ENCODE results near the gene DDHD1.

DDHD1 gene

DNA sequence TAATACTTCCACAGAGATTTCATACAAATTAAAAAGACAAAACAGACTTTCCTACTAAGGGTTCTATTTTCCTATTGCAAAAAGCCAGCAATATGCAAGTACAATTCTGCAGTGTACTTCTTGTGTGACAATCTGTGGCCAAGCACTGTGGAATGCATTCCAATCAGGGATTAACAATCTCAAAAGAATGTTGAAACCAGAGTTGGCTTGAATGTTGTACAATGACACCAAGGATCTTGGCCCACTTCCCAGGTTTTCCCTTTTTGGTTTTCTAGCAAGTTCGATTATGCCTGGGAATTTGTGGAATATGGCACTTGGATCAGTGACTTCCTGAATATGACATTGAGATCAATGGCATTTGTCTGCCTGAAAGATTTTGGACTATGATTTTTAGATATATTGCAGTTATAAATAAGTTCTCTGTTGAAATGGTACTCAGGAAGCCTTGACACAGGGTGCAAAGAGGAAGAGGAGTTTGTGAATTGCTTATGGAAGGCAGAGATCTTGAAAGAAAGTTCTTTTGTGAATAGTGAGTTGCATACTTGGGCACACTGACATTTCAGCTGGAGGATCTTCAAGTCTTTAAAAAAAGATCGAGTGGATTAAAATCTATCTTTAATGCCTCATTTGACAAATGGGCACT, 120.8 kb downstream of the DDHD1 start:
- Histone ChIP-seq H3K4me3 (ENCODE audit: low read depth, low read length) (no peak overlapping the region), H3K36me3 (ENCODE audit: control insufficient read depth in 2 of 2, insufficient read depth in 1 of 2, low read length in 2 of 2) (peaks cover 4 to 12% of the 10 kb centered on the region in 2 experiments; a peak in 2 of 3 replicates), H3K27ac (ENCODE audit: extremely low read depth, low read depth, low read length) (no peak overlapping the region), H3K9me3 (ENCODE audit: control insufficient read depth, insufficient read depth, low read depth, low read length) (no peaks in the 10 kb centered on the region), H3K4me1 (ENCODE audit: control insufficient read depth, insufficient read depth, low read length) (no peaks in the 10 kb centered on the region)
- ChIA-PET CTCF (interaction anchor here (0.7 to 0.8 kb wide), 2 partner anchors 71 to 133 kb away, joined by 3 to 4 read pairs; no protein-coding TSS in a partner anchor), POLR2A (no interaction called here)
- TF ChIP-seq ZNF174 (tag by site-specific recombination; IDR thresholded peaks at IDR 0.05) (no peak), ZNF776 (tag by site-specific recombination; IDR thresholded peaks at IDR 0.05; ENCODE audit: borderline replicate concordance) (no peak), KLF7 (tag by site-specific recombination; IDR thresholded peaks at IDR 0.05; ENCODE audit: borderline replicate concordance) (no peak), ZNF2 (tag by site-specific recombination; IDR thresholded peaks at IDR 0.05) (no peak), ZNF600 (tag by site-specific recombination; IDR thresholded peaks at IDR 0.05) (no peak), KLF8 (tag by site-specific recombination; IDR thresholded peaks at IDR 0.05) (no peak), SP7 (tag by site-specific recombination; IDR thresholded peaks at IDR 0.05) (no peak), ZBTB44 (tag by site-specific recombination; IDR thresholded peaks at IDR 0.05) (no peak), ZNF157 (tag by site-specific recombination; IDR thresholded peaks at IDR 0.05) (no peak), ZNF626 (tag by site-specific recombination; IDR thresholded peaks at IDR 0.05) (no peak), ZNF561 (tag by site-specific recombination; IDR thresholded peaks at IDR 0.05; ENCODE audit: borderline replicate concordance) (no peak), ZNF560 (tag by site-specific recombination; IDR thresholded peaks at IDR 0.05; ENCODE audit: borderline replicate concordance) (no peak), SP3 (tag by site-specific recombination; IDR thresholded peaks at IDR 0.05) (no peak), SALL2 (tag by site-specific recombination; IDR thresholded peaks at IDR 0.05; ENCODE audit: borderline replicate concordance) (no peak), ZNF280D (tag by site-specific recombination; IDR thresholded peaks at IDR 0.05) (no peak), KLF16 (tag by site-specific recombination; IDR thresholded peaks at IDR 0.05) (no peak), ZNF585B (tag by site-specific recombination; IDR thresholded peaks at IDR 0.05) (no peak), HOXD13 (CRISPR knock-in tag; IDR thresholded peaks at IDR 0.05; ENCODE audit: borderline replicate concordance) (no peak)
- TF ChIP-seq, protein P1, sequence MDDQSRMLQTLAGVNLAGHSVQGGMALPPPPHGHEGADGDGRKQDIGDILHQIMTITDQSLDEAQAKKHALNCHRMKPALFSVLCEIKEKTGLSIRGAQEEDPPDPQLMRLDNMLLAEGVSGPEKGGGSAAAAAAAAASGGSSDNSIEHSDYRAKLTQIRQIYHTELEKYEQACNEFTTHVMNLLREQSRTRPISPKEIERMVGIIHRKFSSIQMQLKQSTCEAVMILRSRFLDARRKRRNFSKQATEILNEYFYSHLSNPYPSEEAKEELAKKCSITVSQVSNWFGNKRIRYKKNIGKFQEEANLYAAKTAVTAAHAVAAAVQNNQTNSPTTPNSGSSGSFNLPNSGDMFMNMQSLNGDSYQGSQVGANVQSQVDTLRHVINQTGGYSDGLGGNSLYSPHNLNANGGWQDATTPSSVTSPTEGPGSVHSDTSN (CRISPR knock-in tag; IDR thresholded peaks at IDR 0.05), result no peak
- TF ChIP-seq, protein P2, sequence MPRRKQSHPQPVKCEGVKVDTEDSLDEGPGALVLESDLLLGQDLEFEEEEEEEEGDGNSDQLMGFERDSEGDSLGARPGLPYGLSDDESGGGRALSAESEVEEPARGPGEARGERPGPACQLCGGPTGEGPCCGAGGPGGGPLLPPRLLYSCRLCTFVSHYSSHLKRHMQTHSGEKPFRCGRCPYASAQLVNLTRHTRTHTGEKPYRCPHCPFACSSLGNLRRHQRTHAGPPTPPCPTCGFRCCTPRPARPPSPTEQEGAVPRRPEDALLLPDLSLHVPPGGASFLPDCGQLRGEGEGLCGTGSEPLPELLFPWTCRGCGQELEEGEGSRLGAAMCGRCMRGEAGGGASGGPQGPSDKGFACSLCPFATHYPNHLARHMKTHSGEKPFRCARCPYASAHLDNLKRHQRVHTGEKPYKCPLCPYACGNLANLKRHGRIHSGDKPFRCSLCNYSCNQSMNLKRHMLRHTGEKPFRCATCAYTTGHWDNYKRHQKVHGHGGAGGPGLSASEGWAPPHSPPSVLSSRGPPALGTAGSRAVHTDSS (tag by site-specific recombination; IDR thresholded peaks at IDR 0.05), result no peak
